ENCODE measurements around the gene KMT5C.
"Not testable (repeated sequence)": the region's sequence is repeated elsewhere in the genome, so short reads cannot be mapped to it uniquely, and the experiment has no call there.

KMT5C gene

DNA sequence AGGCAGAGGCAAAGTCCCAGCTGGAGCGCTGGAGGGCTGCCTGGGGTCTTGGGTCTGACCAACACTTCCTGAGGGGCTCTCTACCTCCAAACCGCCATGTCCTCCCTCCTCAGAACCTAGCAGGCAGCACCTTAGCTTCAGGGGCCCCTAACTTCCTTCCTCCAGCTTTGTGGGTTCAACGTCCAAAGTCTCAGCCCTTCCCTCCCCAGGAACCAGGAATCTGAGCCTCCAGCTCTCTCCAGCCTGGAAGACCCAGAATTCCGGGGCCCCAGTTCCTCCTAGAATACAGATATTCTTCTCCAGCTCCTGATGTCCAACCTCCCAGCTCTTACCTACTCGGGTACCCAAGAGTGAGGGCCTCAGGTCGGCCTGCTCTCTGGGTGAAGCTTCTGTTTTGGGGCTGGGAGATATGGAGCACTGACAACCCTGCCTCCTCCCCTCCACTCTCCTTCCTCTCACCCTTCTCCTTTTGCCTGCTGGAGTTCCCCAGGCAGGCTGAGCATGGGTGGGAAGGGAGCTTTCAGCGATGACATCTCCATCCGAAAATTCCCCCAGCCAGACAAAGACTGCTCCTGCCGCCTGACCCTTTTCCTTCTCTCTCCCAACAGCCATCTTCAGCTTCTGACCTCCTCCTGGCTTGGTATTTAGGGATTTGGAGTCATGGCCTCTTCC is 18.1 kb upstream of the KMT5C start:
- TF ChIP-seq, protein P1, sequence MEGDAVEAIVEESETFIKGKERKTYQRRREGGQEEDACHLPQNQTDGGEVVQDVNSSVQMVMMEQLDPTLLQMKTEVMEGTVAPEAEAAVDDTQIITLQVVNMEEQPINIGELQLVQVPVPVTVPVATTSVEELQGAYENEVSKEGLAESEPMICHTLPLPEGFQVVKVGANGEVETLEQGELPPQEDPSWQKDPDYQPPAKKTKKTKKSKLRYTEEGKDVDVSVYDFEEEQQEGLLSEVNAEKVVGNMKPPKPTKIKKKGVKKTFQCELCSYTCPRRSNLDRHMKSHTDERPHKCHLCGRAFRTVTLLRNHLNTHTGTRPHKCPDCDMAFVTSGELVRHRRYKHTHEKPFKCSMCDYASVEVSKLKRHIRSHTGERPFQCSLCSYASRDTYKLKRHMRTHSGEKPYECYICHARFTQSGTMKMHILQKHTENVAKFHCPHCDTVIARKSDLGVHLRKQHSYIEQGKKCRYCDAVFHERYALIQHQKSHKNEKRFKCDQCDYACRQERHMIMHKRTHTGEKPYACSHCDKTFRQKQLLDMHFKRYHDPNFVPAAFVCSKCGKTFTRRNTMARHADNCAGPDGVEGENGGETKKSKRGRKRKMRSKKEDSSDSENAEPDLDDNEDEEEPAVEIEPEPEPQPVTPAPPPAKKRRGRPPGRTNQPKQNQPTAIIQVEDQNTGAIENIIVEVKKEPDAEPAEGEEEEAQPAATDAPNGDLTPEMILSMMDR (IDR thresholded peaks at IDR 0.05; ENCODE audit: insufficient read depth, low read length, missing control alignments), result no peak
- ChIA-PET POLR2A (interaction anchor here (0.7 kb wide), 1 partner anchor 62 kb away, joined by 3 read pairs; no protein-coding TSS in a partner anchor), CTCF (interaction anchor here (1.3 to 14.1 kb wide), 4 partner anchors 11 to 62 kb away, joined by 3 to 135 read pairs (median 5); partner anchors contain the start of gene TMEM238)
- no peak for DNase-seq (ENCODE audit: low read depth, low spot score)
- H3K4me3 ChIP-seq (ENCODE audit: low read depth, low read length), result no peak overlapping the region

DNA sequence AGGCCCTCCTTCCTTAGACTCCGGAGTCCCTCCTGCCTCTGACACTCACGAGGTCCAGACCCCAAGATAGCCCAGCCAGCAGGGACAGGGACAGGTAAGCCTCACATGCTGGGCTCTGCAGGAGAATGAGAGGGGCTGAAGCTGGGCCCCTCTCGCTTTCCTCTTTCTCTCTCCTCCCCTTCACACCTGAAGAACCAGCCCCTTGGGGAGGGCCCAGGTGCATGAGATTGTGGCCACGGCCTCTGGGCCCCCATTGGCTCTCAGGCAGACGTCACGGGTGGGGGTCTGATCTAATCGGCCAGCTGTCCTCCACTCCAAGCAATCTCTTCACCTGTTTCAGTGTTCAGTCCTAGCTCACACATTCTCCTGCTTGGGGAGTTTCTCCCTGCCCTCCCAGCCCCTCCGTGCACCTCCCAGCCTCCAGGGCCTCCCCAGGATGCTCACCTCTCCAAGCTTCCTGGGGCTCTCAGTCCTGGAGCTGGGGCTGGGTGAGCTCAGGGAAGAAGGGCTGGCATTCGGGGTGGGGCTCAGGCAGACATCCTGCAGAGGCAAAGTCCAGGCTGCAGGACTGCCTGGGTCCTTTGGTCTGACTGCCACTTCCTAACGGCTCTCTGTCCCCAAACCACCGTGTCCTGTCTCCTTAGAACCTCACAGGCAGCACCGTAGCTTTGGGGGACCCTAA is 17.3 kb upstream of the KMT5C start:
- H3K4me3 ChIP-seq (ENCODE audit: low read depth, low read length), result no peak overlapping the region
- ChIA-PET CTCF (interaction anchor here (1.3 to 14.1 kb wide), 4 partner anchors 10 to 61 kb away, joined by 3 to 135 read pairs (median 5); partner anchors contain the start of gene TMEM238), POLR2A (interaction anchor here (0.7 kb wide), 2 partner anchors 63 to 86 kb away, joined by 3 read pairs; partner anchors contain the start of gene UBE2S)
- DNase-seq (ENCODE audit: low read depth, low spot score), result no peak
- TF ChIP-seq, protein P1 (IDR thresholded peaks at IDR 0.05; ENCODE audit: insufficient read depth, low read length, missing control alignments), result no peak

DNA sequence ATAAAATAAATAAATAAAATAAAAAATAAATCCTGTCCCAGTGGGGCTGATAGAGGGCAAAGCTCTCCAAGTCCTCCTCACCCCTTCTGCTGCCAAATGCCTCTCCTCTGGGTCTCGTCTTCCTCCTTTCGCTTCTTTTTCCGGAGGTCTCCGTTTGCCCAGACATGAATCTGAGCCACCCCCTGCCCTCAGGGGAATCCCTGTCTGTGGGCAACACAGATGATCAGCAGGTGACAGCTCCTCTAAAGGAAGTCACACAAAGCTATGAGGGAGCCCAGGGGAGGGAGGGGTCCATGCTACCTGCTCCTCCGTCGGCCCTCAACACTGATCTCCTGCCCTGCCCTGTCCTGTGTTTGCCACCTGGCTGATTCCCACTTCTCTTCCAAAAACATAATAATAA is 15.0 kb upstream of the KMT5C start:
- no peak for DNase-seq (ENCODE audit: low read depth, low spot score)
- TF ChIP-seq, protein P1 (IDR thresholded peaks at IDR 0.05; ENCODE audit: insufficient read depth, low read length, missing control alignments), result no peak
- no peak overlapping the region for H3K4me3 ChIP-seq (ENCODE audit: low read depth, low read length)
- CTCF ChIA-PET, result interaction anchor here (0.9 to 14.1 kb wide), 3 partner anchors 10 to 32 kb away, joined by 3 to 135 read pairs (median 5); no protein-coding TSS in a partner anchor
- POLR2A ChIA-PET, result no interaction called here

DNA sequence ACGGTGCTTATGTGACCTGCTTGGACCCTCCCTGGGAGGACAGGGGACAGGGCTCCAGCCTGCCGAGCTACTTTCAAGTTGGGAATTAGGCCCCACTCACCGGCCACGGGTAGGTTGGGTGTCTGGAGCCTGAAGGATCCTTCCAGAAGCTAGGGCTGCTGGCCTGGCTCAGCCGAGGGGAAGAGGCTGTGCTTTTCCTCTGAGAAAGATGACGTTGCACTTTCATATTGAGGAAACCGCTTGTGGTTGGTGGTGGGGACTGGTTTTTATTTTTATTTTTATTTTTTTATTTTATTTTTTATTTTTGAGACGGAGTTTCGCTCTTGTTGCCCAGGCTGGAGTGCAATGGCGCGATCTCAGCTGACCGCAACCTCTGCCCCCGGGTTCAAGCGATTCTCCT is 14.5 kb upstream of the KMT5C start, which contains the start of gene TMEM150B:
TSS of gene TMEM150B (minus strand) at position 170 of the 400 bp plus-strand sequence. CDS start 4,305 bp downstream, outside the sequence.
- POLR2A ChIA-PET, result no interaction called here
- CTCF ChIA-PET, result interaction anchor here (0.9 to 14.1 kb wide), 2 partner anchors 22 to 32 kb away, joined by 5 to 135 read pairs; no protein-coding TSS in a partner anchor
- no peak within 1 kb of the TSS for H3K4me3 ChIP-seq (ENCODE audit: low read depth, low read length)
- no peak for DNase-seq (ENCODE audit: low read depth, low spot score)
- TF ChIP-seq, protein P1 (IDR thresholded peaks at IDR 0.05; ENCODE audit: insufficient read depth, low read length, missing control alignments), result no peak

DNA sequence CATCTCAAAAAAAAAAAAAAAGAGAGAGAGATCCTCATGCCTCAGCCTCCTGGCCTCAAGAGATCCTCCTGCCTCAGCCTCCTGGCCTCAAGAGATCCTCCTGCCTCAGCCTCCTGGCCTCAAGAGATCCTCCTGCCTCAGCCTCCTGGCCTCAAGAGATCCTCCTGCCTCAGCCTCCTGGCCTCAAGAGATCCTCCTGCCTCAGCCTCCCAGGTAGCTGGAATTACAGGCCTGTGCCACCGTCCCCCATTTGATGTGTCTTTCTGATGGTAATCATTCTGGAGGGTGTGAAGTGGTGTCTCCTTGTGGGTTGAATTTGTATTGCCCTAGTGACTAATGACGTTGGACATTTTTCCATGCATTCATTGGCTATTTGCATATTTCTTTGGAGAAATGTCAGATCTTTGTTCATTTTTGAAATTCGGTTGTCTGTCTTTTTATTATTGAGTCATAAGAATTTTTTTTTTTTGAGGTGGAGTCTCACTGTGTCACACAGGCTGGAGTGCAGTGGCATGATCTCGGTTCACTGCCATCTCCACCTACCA is 10.8 kb upstream of the KMT5C start:
- POLR2A ChIA-PET; CTCF ChIA-PET; H3K4me3 ChIP-seq (ENCODE audit: low read depth, low read length); DNase-seq (ENCODE audit: low read depth, low spot score): not testable (repeated sequence)

DNA sequence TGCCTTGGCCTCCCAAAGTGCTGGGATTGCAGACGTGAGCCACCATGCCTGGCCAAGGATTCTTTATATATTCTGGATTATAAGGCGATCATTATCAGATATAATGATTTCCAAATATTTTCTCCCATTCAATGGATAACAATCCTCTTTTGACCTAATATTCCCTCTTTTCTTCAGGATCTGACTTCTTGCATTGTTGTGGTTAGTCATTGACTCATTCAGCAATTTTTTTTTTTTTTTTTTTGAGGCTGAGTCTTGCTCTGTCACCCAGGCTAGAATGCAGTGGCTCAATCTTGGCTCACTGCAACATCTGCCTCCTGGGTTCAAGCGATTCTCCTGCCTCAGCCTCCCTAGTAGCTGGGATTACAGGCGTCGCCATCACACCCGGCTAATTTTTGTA is 9.9 kb upstream of the KMT5C start:
- POLR2A ChIA-PET; DNase-seq (ENCODE audit: low read depth, low spot score); H3K4me3 ChIP-seq (ENCODE audit: low read depth, low read length): not testable (repeated sequence)
- CTCF ChIA-PET, result interaction anchor here (0.7 to 1.3 kb wide), 2 partner anchors 9 to 11 kb away, joined by 3 to 4 read pairs; no protein-coding TSS in a partner anchor

DNA sequence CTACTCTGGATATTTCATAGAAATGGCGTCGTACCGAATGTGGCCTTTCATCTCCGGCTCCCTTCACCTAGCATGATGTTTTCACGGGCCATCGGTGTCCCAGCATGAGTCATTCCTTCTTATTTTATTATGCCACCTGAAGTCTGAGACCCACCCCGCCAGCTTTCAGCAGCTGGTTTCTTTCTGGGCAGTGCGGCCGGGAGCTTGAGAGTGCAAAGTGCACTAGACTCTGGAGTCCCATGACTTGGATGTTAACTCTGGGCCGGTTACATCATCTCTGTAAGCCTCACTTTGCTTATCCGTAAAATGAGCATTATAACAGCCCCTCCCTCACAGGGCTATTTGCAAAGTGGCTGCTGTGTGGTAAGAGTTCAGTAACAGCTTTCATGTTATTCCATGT is 5.8 kb upstream of the KMT5C start:
- DNase-seq (ENCODE audit: low read depth, low spot score), result no peak
- no peak overlapping the region for H3K4me3 ChIP-seq (ENCODE audit: low read depth, low read length)
- CTCF ChIA-PET, result interaction anchor here (0.6 kb wide), 1 partner anchor 41 kb away, joined by 4 read pairs; no protein-coding TSS in a partner anchor
- POLR2A ChIA-PET, result no interaction called here
- TF ChIP-seq, protein P1 (IDR thresholded peaks at IDR 0.05; ENCODE audit: insufficient read depth, low read length, missing control alignments), result no peak
